Hepatocyte (in vitro differentiated cells): ENCODE data around the gene CBL. TPM values are rescaled to one million over a fixed set of nuclear protein-coding genes. Genes with fewer than 3 reads are reported as not detected.
A peak's percentile ranks its signal among the peaks of the same experiment; 100 is the strongest.
"Not testable (repeated sequence)": the region's sequence is repeated elsewhere in the genome, so short reads cannot be mapped to it uniquely, and the experiment has no call there.

Source experiments
- DNase-seq: peaks from one replicate; pipeline ENCODE4 v3.0.0-alpha.2; 2016; ENCODE audit warnings: low spot score
- H2AFZ ChIP-seq: fragments of 200-600 bp; sonication (generic); 2 replicates; pipeline ENCODE4 v1.6.0; 2016; ENCODE audit warnings: antibody characterized with exemption, mild to moderate bottlenecking
- H3K27ac ChIP-seq: fragments of 200-600 bp; sonication (generic); 2 replicates; pipeline ENCODE4 v1.5.1; 2016; ENCODE audit warnings: mild to moderate bottlenecking
- H3K27me3 ChIP-seq: fragments of 200-600 bp; sonication (generic); 2 replicates; pipeline ENCODE4 v1.6.1; 2016
- H3K36me3 ChIP-seq: fragments of 200-600 bp; sonication (generic); replicated peaks from 2 replicates; pipeline ENCODE4 v1.5.1; 2016; ENCODE audit warnings: low read depth; ENCODE audit not compliant: insufficient read depth
- H3K4me1 ChIP-seq: fragments of 200-600 bp; sonication (generic); 2 replicates; pipeline ENCODE4 v1.5.1; 2016; ENCODE audit warnings: mild to moderate bottlenecking, moderate library complexity; ENCODE audit not compliant: insufficient read depth
- H3K4me2 ChIP-seq: fragments of 200-600 bp; sonication (generic); 2 replicates; pipeline ENCODE4 v1.6.0; 2016
- H3K4me3 ChIP-seq: fragments of 200-600 bp; sonication (generic); 2 replicates; pipeline ENCODE4 v1.5.1; 2016; ENCODE audit warnings: mild to moderate bottlenecking
- H3K79me2 ChIP-seq: fragments of 200-600 bp; sonication (generic); 2 replicates; pipeline ENCODE4 v1.6.0; 2017; ENCODE audit warnings: mild to moderate bottlenecking
- H3K9me2 ChIP-seq: fragments of 200-600 bp; sonication (generic); replicated peaks from 2 replicates; pipeline ENCODE4 v1.6.0; 2017; ENCODE audit warnings: mild to moderate bottlenecking; ENCODE audit not compliant: insufficient read depth
- H3K9me3 ChIP-seq: fragments of 200-600 bp; sonication (generic); 2 replicates; pipeline ENCODE4 v1.5.1; 2016; ENCODE audit warnings: low read depth, mild to moderate bottlenecking
- H4K20me1 ChIP-seq: fragments of 200-600 bp; sonication (generic); 2 replicates; pipeline ENCODE4 v1.6.0; 2016; ENCODE audit warnings: mild to moderate bottlenecking; ENCODE audit not compliant: insufficient read depth, poor library complexity, severe bottlenecking
- EZH2 ChIP-seq: fragments of 200-600 bp; sonication (generic); IDR thresholded peaks from 2 replicates; pipeline ENCODE4 v1.6.1; 2016; ENCODE audit warnings: antibody characterized with exemption, mild to moderate bottlenecking, borderline replicate concordance
- EZH2phosphoT487 ChIP-seq: fragments of 200-600 bp; sonication (generic); IDR thresholded peaks from one replicate; pipeline ENCODE4 v1.6.1; 2018; ENCODE audit warnings: antibody characterized with exemption, mild to moderate bottlenecking, low read depth, moderate library complexity; ENCODE audit not compliant: unreplicated experiment, severe bottlenecking
- WGBS: methylation state at CpG from one replicate; pipeline ENCODE4 v1.1.6; 2016; ENCODE audit warnings: low lambda C conversion rate; ENCODE audit errors: missing lambda C conversion rate; 5-methylcytosine and 5-hydroxymethylcytosine counted together
- polyA plus RNA-seq: library from polyadenylated mRNA; unstranded; fragments of >200 nt; fragmentation: Nextera tagmentation; extraction: Ambion mirVana; gene quantifications from 2 replicates; pipeline ENCODE4 v1.2.1, GENCODE V29; 2016
- total RNA-seq: library from RNA; depleted of rRNA; stranded (reverse); fragments of >200 nt; gene quantifications from 2 replicates; pipeline ENCODE4 v1.2.3, GENCODE V29; 2014
- TF ChIP-seq, protein P1 (sequence below): fragments of 200-600 bp; sonication (generic); IDR thresholded peaks from 2 replicates; pipeline ENCODE4 v1.5.1; 2016; ENCODE audit warnings: antibody characterized with exemption, mild to moderate bottlenecking; ENCODE audit not compliant: poor library complexity

The CBL gene
- total and polyA plus RNA-seq, 2 experiments from 2014 or later: 6.6 to 15.6 TPM

DNA sequence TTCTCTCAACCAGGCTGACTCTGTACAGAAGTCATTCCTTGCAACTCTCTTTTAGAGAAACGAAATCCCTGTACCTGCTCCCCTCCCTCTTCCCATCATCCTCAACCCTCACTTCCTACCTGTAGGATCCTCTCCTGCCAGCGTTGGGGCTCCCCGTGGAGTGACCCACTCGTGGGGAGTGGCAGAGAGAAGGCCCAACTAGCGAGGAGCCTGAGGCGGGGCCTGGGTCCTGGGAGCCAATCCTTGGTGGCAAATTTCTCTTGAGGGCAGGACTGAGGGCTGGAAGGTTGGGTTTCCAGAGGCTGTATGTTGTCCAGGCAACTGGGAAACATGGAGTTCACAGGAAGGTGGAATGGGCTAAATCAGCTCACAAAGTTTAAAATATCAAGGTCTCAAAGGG lies 10.5 kb upstream of the CBL start:
- no peak overlapping the region for H2AFZ ChIP-seq
- no peaks in the 10 kb centered on the region for H3K36me3 ChIP-seq
- TF ChIP-seq EZH2 (no peak), EZH2phosphoT487 (no peak)
- TF ChIP-seq, protein P1, sequence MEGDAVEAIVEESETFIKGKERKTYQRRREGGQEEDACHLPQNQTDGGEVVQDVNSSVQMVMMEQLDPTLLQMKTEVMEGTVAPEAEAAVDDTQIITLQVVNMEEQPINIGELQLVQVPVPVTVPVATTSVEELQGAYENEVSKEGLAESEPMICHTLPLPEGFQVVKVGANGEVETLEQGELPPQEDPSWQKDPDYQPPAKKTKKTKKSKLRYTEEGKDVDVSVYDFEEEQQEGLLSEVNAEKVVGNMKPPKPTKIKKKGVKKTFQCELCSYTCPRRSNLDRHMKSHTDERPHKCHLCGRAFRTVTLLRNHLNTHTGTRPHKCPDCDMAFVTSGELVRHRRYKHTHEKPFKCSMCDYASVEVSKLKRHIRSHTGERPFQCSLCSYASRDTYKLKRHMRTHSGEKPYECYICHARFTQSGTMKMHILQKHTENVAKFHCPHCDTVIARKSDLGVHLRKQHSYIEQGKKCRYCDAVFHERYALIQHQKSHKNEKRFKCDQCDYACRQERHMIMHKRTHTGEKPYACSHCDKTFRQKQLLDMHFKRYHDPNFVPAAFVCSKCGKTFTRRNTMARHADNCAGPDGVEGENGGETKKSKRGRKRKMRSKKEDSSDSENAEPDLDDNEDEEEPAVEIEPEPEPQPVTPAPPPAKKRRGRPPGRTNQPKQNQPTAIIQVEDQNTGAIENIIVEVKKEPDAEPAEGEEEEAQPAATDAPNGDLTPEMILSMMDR: no peak
- H3K27me3 ChIP-seq: no peaks in the 10 kb centered on the region
- H3K4me2 ChIP-seq: no peak overlapping the region
- 21% methylated on average over 6 of the region's 6 CpGs for WGBS
- no peaks in the 10 kb centered on the region for H3K9me2 ChIP-seq
- no peak overlapping the region for H3K27ac ChIP-seq
- no peaks in the 10 kb centered on the region for H3K4me1 ChIP-seq
- H3K4me3 ChIP-seq: no peak overlapping the region
- H3K79me2 ChIP-seq: no peaks in the 10 kb centered on the region
- no peaks in the 10 kb centered on the region for H3K9me3 ChIP-seq
- DNase-seq: peak; percentile 64
- no peaks in the 10 kb centered on the region for H4K20me1 ChIP-seq

DNA sequence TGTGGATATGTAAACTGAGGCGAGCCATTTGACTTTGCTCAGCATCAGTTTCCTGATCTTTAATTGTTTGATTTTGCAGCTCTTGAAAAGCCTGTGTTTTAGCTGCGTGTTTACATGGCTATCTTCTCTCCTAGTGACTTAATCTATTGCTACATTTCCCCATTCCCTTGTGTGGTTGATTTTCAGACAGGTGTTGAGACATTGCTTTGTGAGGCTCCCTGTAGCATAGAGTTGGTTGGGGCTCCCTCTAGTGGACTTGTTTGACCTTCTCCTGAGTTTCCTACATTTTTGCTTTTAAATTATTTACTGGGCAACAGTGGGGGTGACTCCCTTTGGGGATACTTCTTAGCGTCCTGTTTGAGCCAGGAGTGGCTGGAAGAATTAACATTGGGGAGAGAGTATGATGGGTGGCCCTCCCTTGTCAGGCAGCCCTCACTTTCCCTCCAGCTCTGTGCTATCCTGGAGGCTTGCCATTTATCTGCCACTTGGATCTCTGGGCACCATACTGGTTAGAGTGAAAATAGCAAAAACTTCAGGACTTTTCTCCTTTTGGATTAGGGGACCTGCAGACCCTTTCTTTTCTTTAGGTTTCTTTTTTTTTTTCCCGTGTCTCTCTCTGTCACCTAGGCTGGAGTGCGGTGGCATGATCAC lies 9.2 kb upstream of the CBL start:
- no peak overlapping the region for H3K27ac ChIP-seq

DNA sequence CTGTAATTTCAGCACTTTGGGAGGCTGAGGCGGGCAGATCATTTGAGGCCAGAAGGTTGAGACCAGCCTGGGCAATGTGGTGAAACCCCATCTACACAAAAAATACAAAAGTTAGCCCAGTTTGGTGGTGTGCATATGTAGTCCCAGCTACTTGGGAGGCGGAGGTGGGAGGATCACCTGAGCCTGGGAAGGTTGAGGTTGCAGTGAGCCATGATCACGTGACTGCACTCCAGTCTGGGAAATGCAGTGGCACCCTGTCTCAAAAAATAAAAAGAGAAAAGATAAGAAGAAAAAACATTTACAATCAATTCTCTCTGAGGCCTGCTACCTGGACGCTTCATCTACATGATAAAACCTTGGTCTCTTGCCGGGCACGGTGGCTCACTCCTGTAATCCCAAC lies 7.2 kb upstream of the CBL start:
- no peaks in the 10 kb centered on the region for H3K36me3 ChIP-seq
- H2AFZ ChIP-seq: no peak overlapping the region
- H3K4me2 ChIP-seq: no peak overlapping the region
- H3K79me2 ChIP-seq: no peaks in the 10 kb centered on the region
- no peaks in the 10 kb centered on the region for H3K9me2 ChIP-seq
- no peak overlapping the region for H3K4me3 ChIP-seq
- no peaks in the 10 kb centered on the region for H3K27me3 ChIP-seq
- H3K27ac ChIP-seq: no peak overlapping the region
- TF ChIP-seq EZH2phosphoT487 (no peak), EZH2 (no peak)
- TF ChIP-seq, protein P1: no peak
- H4K20me1 ChIP-seq: no peaks in the 10 kb centered on the region
- H3K4me1 ChIP-seq: no peaks in the 10 kb centered on the region
- WGBS: 78% methylated on average over 6 of the region's 6 CpGs
- no peak for DNase-seq
- no peaks in the 10 kb centered on the region for H3K9me3 ChIP-seq

More for the DNA sequence above, 9.2 kb upstream of the CBL start:
- Histone ChIP-seq H3K4me3 (no peak overlapping the region), H3K4me2 (no peak overlapping the region), H3K9me3 (no peaks in the 10 kb centered on the region), H3K27me3 (no peaks in the 10 kb centered on the region), H2AFZ (no peak overlapping the region), H4K20me1 (no peaks in the 10 kb centered on the region), H3K9me2 (no peaks in the 10 kb centered on the region), H3K4me1 (no peaks in the 10 kb centered on the region), H3K36me3 (no peaks in the 10 kb centered on the region), H3K79me2 (no peaks in the 10 kb centered on the region)
- peak; percentile 93 for DNase-seq
- WGBS: 41% methylated on average over 5 of the region's 5 CpGs
- no peak for TF ChIP-seq EZH2phosphoT487
- TF ChIP-seq, protein P1: peak; percentile 89

DNA sequence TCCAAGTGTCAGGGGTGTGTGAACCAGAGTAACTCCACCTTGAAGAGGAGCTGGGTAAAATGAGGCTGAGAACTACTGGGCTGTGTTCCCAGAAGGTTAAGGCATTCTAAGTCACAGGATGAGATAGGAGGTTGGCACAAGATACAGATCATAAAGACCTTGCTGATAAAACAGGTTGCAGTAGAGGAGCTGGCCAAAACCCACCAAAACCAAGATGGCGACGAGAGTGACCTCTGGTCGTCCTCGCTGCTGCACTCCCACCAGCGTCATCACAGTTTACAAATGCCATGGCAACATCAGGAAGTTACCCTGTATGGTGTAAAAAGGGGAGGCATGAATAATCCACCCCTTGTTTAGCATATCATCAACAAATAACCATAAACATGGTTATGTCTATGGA lies 4.9 kb upstream of the CBL start:
- not testable (repeated sequence) for H3K9me3 ChIP-seq, H3K27ac ChIP-seq, H3K79me2 ChIP-seq, H3K9me2 ChIP-seq, H2AFZ ChIP-seq, H4K20me1 ChIP-seq, H3K4me2 ChIP-seq, H3K27me3 ChIP-seq, H3K4me1 ChIP-seq, H3K4me3 ChIP-seq, H3K36me3 ChIP-seq, DNase-seq
- WGBS: 90% methylated on average over 5 of the region's 5 CpGs
